ENCODE data around the gene LDLRAD4.

The LDLRAD4 gene

GRCh38 chr18:13612196-13612997 lies 393.8 kb downstream of the LDLRAD4 start:
- peak; percentile 34 for DNase-seq

DNA sequence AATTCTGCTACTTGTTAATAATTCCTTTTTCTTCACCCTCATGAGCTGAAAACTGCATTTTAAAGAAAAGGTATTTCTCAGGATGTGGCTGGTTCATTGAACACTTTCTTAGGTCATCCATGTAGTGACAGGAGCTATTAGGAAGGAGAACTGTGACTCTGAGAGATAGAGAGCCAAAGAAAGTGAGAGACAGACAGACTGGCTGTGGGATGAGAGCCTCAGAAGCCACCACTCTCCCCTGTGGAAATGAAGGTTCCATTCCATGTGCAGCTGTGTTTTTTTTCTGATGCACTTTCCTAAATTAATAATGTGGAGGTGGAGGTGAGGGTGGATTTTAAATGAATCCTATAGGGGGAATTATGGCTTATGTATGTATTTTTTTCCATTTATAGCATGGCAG lies 394.5 kb downstream of the LDLRAD4 start:
- DNase-seq, result no peak

DNA sequence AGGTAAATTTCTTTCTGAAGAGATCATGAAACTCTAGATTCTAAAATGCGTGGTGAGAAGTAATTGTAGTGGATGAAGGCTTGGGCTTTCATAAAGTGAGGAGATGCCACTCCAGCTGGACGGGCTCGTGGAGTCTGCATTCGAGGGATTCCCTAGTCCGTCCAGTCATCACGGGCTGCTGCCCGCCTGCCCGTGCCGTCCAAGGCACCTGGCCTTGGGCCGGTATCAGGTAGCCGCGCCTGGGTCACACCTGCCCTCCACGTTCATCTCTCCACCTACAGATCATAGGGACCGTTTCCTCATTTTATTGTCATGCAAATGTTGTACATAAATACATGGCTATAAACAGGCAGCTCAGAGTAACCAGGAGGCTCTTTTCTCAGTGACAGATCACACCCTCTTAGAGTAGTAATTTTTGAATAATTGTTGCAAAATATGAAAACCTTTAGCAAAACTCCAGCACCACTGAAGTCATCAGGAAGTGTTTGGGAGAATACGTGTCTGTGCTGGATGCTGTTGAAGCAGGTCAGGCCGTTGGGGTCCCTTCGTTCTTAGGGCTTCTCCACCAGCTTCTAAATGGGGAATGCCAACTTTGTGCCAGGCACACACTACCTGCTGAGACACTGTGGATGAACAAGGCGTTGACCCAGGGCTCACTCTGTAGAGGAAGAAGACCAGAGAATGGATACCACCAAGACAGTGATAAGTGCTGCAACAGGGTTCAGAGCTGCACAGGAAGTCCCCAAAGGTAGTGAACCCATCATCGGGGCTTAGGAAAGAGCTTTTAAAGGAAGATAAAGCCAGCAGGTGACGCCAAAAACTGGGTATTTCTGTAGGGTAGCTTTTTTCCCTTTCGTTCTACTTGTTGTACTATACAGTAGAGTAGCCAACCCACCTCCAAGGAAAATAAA lies 395.3 kb downstream of the LDLRAD4 start:
- peak; percentile 45 for DNase-seq

DNA sequence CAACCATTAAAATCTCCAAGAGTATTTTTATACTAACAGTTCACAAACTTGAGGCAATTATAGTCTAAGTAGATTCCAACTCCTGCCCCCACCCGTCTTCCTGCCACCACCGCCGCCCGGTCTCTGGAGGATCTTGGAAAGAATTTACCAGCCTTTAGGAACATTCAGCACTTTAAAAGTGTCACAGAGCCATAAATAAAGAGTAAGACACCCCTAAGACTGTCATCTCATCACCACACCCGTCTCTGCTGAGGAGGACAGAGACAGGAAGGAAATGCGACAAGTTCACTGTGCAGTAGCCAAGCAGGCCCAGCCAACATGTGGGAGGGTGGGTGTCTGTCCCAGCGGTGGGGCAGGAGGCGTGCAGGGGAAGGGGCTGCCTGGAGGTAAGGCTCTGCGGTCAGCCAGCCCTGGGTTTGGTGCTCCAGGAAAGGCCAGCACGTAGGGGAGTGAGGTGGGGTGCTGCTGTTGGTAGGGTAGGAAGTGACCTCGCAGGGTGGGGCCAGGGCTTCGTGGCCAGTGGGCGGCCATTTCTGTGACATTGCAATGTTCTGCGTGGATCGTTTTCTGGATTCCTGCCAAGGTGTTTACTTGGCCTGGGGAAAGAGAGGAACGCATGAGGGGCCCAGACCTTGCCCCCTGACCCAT lies 396.2 kb downstream of the LDLRAD4 start:
- no peak for DNase-seq

- DNase-seq, result no peak
Observed at GRCh38 chr18:13615432-13615861, 396.9 kb downstream of the LDLRAD4 start.

GRCh38 chr18:13616041-13616440 lies 397.5 kb downstream of the LDLRAD4 start:
- no peak for DNase-seq

GRCh38 chr18:13616525-13617035 lies 398.0 kb downstream of the LDLRAD4 start:
- DNase-seq, result peak; percentile 56

DNA sequence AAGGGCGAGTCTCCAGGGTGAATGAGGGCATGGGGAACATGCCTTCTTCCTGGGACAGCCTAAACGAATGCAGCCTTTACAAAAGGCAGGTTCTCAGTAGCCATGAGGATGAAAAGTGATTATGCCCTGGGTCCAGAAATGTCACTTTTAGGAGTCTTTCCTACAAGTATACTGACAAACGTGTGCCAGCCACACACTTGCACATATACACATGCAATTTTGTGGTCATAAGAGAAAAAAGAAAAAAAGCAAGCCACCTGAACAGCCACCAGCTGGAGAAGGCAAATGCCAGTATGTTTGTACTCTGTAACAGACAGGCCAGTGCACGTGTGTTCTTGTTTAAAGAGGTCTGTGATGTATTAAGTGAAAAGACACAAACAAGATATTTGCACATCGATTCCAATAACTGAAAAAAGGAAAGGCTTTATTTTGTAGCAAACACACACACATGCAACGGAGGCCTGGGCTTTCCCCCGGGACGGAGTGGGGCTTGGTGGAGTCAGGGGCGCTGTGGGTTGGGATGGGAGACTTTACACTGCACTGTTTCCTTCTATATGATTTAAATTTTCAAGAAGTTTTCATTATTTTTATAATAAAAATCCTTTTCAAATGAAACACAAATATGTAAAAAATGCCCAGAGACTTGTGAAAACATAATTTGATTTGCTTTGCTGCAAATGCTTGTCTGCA lies 399.4 kb downstream of the LDLRAD4 start:
- DNase-seq, result no peak

DNA sequence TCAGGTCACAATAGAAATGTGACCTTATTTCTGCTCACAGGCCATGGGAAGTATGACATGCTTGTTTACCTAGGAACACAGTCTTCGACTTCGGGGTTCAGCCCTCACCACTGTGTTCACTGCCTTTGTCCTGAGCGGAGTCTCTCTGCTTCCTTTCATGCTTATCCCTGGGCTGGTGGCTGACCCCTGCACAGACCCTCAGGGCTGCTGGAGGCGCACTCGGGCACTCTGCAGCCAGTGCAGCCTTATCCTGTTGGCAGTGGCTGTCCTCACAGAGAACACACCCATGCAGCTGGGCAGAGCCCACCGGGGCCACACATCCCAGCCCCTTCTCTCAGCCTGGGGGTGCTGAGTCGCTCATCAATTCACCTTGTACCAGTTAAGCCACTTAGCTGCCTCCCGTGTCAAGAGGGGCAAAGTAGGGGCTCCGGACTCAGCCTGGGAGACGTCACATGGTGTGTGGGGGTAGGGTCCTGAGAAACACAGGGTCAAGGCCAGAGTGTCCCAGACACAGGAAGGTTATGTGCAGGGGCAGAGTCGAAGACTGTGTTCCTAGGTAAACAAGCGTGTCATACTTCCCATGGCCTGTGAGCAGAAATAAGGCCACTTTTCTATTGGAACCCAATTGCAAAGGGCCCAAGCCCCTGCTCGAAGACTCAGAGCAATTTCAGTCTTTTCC lies 400.3 kb downstream of the LDLRAD4 start:
- no peak for DNase-seq

DNA sequence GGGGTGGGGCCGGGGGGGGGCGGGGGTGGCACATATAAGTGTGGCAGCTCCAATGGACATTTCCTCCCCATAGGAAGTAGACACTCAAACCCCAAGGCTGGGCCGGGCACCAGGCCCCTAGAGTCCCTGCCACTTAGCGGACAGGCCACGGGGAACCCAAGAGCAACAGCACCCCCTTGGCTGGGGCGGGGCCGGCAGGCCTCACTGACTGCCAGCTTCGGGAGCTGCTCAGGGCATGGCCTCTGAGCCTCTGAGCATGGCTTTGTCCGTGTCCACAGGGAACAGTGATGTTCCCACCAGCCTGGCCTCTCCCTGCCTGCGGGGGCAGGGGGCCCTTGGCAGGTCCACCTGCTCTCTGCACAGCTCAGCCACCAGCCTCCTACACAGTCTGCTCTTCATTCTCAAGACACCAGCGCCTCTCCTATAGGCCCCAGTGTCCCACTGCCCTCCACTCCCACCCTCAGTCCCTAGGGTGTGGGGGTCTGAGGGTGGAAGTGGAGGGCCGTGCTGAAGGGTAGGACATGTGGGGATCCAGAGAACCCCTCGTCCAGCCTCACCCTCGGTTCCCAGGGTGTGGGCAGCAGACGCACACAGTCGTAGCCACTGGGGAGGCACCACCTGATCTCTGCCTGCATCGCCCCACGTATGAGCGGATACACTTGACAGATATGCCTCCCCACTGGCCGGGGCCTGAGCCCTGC lies 401.1 kb downstream of the LDLRAD4 start:
- DNase-seq, result no peak

GRCh38 chr18:13620206-13620672 lies 401.7 kb downstream of the LDLRAD4 start:
- DNase-seq, result no peak

DNA sequence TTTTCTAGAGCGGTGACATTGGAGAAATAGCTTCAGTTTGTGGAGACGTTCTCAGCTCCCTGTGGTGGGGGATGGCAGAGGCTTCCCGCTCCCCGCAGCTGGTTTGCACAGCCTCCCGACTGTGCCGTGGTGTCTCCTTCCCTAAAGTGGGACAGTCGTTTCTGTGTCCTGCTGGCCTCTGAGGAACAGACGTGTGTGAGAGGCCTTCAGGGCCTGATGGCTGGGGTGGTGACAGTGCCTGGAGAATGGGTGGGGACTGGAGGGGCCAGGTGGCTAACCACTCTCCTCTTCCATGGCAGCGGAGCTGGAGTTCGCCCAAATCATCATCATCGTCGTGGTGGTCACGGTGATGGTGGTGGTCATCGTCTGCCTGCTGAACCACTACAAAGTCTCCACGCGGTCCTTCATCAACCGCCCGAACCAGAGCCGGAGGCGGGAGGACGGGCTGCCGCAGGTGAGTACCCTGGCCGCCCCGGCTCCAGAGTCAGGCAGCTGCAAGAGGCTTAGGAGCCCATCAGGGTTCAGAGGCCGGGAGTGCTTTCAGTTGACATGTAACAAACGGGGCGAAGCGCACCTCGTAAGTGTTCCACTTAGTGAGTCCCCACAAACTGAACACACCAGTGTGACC lies 402.4 kb downstream of the LDLRAD4 start:
- DNase-seq, result no peak

DNA sequence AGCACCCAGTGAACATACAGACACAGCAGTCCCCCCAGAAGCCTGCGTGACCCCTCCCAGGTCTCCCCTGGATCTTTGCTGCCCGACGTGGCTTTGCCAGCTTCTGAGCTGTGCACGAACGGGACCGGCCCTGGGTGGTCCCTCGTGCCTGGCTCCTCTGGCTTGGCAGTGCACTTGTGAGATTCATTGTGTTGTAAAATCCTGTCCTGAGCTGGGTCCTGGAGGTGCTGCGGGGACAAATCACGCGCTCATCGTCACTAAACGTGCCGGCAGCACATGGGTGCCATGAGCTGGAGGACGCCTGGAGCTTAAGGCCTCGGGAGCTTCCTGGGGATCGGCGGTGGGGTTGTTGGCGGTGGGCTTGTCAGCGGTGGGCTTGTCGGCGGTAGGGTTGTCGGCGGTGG lies 402.9 kb downstream of the LDLRAD4 start:
- DNase-seq, result no peak

GRCh38 chr18:13621886-13622619 lies 403.5 kb downstream of the LDLRAD4 start:
- no peak for DNase-seq

DNA sequence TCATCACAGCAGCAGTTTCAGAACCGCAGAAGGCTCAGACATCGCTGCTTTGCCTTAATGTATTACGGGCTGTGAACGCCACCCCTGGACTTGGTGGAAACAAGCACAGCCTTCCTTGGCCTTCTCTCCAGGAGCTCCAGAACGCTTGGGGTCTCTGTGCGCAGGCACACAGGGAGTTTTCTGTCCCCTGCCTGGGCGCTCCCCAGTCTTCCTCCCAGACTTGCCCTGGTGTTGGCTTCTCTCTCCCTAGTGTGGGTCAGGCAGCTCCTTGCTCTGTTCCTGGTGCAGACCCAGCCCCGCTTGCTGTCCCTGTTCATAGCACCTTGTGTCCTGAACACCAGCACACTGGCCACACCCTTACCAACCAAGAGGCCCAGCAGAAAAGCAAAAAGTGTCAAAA lies 404.2 kb downstream of the LDLRAD4 start:
- DNase-seq, result no peak

GRCh38 chr18:13623348-13623747 lies 404.8 kb downstream of the LDLRAD4 start:
- DNase-seq, result no peak

DNA sequence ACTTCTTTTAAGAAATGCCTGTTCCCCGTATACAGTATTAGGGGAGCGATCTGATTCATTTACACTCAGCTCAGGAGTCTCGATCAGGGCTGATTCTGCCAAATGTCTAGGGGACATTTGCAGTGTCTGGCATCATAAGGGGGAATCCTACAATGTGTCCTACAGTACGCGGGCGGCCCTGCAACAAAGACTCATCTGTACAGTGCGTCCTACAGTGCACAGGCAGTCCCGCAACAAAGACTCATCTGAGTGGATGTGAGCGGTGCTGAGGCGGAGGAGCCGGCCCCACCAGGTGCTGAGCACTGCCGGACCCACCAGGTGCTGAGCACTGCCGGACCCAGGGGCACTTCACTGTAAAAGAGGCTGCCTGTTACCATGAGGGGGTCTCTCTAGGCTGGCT lies 405.3 kb downstream of the LDLRAD4 start:
- DNase-seq, result no peak

DNA sequence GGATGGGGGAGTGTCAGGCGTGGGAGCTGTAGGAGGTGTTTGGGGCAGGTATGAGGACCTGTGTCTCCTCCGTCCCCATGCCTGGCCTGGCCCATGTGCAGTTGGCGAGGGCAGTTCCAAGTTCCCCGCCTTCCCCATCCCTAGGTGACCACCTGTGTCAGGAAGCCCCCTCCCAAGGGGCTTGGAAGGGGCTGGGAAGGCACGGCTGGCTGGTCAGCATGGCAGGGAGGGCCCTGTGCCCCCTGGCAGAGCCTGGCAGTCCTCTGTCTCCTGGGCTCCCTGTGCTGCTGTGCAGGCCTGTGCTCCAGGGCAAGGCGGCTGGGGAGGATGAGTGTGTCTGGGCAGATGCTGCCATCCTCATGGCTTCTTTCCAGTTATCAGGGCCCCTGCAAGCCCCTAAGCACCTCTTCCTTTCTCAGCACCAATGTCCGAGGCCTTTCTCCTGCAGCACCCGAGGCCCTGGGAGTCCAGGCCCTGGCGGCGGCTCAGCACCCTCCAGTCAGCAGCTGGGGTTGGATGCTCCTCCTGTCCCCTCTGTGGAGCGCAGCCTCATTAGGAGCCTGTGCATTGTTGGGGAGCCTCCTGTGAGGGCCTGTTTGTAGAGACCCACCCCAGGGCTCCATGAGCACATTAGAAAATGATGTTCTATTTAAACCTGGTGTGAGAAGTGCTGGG lies 406.1 kb downstream of the LDLRAD4 start:
- DNase-seq, result no peak

DNA sequence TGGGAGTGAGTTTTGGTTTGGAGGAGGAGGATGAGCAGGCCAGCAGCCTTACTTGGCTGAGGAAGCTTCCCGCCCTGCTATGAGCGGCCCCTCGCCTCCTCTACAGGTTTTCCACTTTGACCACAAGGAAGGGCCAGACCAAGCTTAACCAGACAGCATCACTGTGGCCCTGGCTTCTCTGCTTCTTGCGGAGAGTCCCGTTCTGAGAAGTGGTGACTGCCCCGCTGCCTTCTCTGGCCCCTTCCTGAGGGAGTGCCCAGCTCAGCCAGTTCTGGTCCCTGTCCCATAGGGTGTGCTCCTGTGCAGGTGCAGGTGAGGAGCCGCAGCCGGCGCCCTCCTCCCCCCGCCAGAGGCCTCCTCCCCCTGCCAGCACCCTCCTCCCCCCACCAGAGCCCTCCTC lies 406.8 kb downstream of the LDLRAD4 start:
- no peak for DNase-seq
